ENCODE measurements around the gene DNAH1. TPM values are rescaled to one million over a fixed set of nuclear protein-coding genes. Genes with fewer than 3 reads are reported as not detected.

The DNAH1 gene
- total RNA-seq, 1 donor from 2014 or later, result 27.1 TPM

- intact Hi-C loops (cut with micrococcal nuclease), result no loop called here
These were observed 14.2 kb downstream of the DNAH1 start for GRCh38 chr3:52330194-52330805.

GRCh38 chr3:52331091-52331490, 15.0 kb downstream of the DNAH1 start:
- intact Hi-C loops (cut with micrococcal nuclease), result no loop called here

GRCh38 chr3:52331906-52332305, 15.8 kb downstream of the DNAH1 start:
- intact Hi-C loops (cut with micrococcal nuclease), result no loop called here

GRCh38 chr3:52333869-52334557, 17.9 kb downstream of the DNAH1 start:
- intact Hi-C loops (cut with micrococcal nuclease), result no loop called here

DNA sequence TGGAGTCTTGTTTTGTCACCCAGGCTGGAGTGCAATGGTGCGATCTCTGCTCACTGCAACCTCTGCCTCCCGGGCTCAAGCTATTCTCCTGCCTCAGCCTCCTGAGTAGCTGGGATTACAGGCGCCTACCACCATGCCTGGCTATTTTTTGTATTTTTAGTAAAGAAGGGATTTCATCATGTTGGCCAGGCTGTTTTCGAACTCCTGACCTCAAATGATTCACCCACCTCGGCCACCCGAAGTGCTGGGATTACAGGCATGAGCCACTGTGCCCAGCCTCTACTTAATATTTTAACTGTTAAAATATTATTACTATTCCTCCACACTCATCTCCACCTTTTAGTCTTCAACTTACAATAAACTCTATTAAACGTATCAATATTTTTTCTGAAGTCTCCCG, 22.0 kb downstream of the DNAH1 start:
- intact Hi-C loops (cut with micrococcal nuclease), result loop anchor here (2.0 kb wide), 4 partner anchors 21 to 109 kb away; partner anchors contain the start of genes DNAH1, TWF2 and WDR82

- intact Hi-C loops (cut with micrococcal nuclease), result loop anchor here (1.0 to 2.0 kb wide), 9 partner anchors 23 to 338 kb away; partner anchors contain the start of genes DNAH1, TWF2 and WDR82
These were observed 23.5 kb downstream of the DNAH1 start for GRCh38 chr3:52339612-52340011.

GRCh38 chr3:52341123-52341522, 25.0 kb downstream of the DNAH1 start:
- intact Hi-C loops (cut with micrococcal nuclease), result no loop called here

DNA sequence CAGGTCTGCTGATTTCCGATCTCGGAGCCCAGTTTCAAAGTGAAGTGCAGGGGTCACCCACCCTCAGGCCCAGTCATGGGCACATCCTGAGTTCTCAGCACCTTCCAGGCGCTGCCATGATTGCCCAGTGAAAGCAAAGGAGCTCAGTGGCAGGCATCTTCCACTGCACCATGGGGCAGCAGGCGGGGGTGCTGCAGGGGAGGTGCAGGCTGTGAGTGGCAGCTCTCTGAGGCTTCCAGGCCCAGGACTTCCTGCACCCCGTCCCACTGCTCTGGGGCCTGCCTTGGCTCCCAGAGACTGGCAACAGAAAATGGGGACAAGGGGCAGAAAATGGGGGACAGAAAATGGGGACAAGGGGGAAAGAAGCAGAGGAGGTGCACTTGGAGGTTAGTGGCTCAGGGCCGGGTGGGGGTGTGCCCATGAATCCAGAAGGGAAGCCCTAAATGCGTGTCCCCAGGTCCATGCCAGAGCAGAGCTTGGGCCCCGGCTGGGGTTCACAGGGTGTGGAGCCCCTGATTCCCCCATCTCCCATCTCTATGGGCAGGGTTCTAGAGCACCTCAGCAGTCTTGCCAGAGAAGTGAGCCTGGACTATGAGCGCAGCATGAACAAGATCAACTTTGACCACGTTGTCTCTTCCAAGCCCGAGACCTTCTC, 28.0 kb downstream of the DNAH1 start:
- intact Hi-C loops (cut with micrococcal nuclease), result no loop called here

DNA sequence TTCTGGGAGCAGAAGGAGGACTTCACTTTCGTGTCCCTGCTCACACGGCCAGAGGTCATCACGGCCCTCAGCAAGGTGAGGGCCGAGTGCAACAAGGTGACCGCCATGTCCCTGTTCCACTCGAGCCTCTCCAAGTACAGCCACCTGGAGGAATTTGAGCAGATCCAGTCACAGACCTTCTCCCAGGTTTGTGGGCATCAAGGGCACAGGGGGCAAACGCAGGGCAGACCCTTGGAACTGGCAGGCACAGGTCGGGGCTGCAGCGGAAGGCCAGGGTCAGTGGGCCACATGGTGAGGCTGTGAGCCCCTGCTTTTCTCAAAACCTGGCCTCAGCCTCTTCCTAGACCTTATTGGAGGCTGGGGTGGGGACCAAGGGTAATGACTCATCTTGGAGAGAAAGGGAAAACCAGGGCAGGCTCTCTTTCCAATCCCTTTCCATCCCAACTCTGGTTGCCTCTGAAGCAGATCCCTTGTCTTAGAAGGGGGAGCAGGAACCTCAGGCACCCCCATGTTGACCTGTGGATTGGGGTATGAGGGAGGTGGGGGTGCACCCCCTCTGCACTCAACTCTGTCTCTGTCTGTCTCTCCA, 29.5 kb downstream of the DNAH1 start:
- intact Hi-C loops (cut with micrococcal nuclease), result no loop called here

DNA sequence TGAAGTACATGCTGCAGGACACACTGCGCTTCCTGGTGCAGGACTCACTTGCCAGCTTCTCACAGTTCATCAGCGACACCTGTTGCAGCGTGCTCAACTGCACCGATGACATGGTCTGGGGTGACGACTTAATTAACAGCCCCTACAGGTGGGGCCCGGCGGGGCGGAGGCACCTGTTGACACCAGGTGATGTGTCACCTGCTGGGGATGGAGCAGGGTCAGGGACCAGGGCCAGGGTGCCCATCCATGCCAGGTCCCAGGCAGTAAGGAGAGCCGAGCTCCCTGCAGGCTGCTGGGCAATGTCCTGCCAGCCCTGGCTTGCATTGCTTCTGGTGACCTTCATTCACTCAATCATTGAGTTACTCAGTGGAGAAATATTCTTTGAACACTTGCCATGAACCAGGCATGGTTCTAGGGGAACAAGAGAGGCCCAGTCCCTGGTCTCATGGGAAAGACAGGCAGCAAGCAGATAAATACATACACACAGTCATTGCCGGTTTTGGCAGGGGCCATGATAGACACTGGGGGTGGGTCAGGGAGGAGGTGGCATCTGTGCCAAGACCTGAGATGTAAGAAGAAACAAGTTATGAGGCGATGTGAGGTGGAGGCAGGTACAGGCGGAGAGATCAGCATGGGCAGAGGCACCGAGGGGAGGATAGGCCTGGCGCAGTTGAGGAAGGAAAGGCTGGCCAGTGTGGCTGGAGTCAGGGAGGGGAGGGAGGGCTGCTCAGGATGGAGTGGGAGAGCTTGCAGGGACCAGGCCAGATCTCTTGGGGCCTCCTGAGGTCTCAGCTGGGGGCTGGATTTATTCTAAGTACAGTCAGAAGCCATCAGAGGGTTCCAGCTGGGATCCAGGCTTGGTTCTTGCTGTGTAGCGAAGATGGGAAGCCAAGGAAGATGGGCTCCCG, 30.8 kb downstream of the DNAH1 start:
- intact Hi-C loops (cut with micrococcal nuclease), result no loop called here

GRCh38 chr3:52347716-52348635, 31.9 kb downstream of the DNAH1 start:
- intact Hi-C loops (cut with micrococcal nuclease), result no loop called here

- intact Hi-C loops (cut with micrococcal nuclease), result no loop called here
These were observed 33.0 kb downstream of the DNAH1 start for GRCh38 chr3:52349131-52349530.

GRCh38 chr3:52349611-52350395, 33.7 kb downstream of the DNAH1 start:
- intact Hi-C loops (cut with micrococcal nuclease), result no loop called here

DNA sequence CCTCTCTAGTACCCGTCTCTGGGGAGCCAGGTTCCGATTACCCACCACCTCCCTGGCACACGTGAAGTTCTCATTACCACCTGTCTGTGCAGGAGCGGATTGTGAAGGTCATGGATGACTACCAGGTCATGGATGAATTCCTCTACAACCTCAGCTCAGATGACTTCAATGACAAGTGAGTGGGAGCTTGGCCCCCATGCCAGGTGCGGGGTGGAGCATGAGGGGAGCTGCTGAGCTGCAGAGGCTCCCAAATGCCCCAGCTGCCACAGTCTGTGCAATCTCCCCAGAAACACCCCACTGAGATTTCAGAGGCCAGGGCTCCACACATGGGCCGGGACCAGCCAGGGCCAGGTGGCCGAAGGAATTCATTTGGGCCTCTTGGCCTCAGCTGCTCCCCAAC, 34.3 kb downstream of the DNAH1 start:
- intact Hi-C loops (cut with micrococcal nuclease), result no loop called here

DNA sequence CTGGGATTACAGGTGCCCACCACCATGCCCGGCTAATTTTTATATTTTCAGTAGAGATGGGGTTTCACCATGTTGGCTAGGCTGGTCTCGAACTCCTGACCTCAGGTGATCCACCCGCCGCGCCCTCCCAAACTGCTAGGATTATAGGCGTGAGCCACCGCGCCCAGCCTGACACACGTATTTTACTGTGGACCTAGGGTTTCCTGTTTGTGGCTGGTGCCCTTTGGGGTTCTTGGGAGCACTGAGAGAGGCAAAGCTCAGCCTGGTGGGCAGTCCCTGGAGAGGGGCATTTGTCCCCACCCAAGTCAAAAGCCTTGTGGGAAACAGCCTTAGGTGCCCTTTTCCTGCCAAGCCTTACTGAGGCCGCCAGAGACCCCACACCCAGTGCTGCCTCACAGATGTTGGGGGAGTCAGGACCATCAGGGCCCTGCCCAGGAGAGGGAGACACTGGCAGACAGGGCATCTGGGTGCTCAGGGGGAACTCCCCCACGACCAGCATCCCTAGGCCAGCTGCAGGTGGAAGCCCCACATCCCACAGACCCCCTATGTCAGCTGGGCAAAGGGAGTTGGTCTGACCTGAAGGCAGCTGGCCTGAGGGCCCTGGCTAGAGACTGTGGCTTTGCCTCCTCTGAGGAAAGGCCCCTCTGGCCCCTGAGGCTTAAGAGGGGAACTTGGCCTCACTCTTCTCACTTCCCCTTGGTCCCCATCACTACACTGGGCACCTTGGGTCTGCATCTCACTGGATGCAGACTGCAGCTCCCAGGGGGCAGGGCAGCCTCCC, 35.1 kb downstream of the DNAH1 start:
- intact Hi-C loops (cut with micrococcal nuclease), result no loop called here

GRCh38 chr3:52351762-52352368, 35.7 kb downstream of the DNAH1 start:
- intact Hi-C loops (cut with micrococcal nuclease), result no loop called here

GRCh38 chr3:52352566-52352965, 36.4 kb downstream of the DNAH1 start:
- intact Hi-C loops (cut with micrococcal nuclease), result no loop called here

- intact Hi-C loops (cut with micrococcal nuclease), result no loop called here
These were observed 37.3 kb downstream of the DNAH1 start for GRCh38 chr3:52353291-52353855.
